Psoas muscle (tissue), 8 donors: ENCODE measurements around the gene DENND4C. TPM values are rescaled to one million over a fixed set of nuclear protein-coding genes. Genes with fewer than 3 reads are reported as not detected.
"Not testable (repeated sequence)": the region's sequence is repeated elsewhere in the genome, so short reads cannot be mapped to it uniquely, and the experiment has no call there.

ENCODE experiments used
- ATAC-seq, 4 donors: fragments of 200-7000 bp; cut with Tn5 transposase; one replicate each; pipeline ENCODE4 v1.9.1; 2020; ENCODE audit warnings: moderate library complexity in 3 of 4, mild to moderate bottlenecking in 2 of 4
- DNase-seq, 2 donors: peaks; one replicate each; pipeline ENCODE4 v3.0.0-alpha.2; 2020
- H3K27ac ChIP-seq: fragments of 200-600 bp; one replicate; pipeline ENCODE4 v1.8.0; 2022
- H3K27me3 ChIP-seq, 3 donors: fragments of 200-600 bp in 1 of 3; one replicate each; pipeline versions ENCODE4 v1.6.1 to v1.8.0; 2013 to 2022; ENCODE audit warnings: low read length in 2 of 3, mild to moderate bottlenecking in 2 of 3, moderate library complexity in 1 of 3; ENCODE audit not compliant: insufficient read depth in 3 of 3
- H3K36me3 ChIP-seq, 2 donors: fragments of 200-600 bp in 1 of 2; one replicate each; pipeline versions ENCODE4 v1.6.1 to v1.8.0; 2013 to 2022; ENCODE audit warnings: low read depth in 1 of 2, mild to moderate bottlenecking in 1 of 2, moderate library complexity in 1 of 2; ENCODE audit not compliant: insufficient read depth in 1 of 2
- H3K4me1 ChIP-seq: fragments of 200-600 bp; one replicate; pipeline ENCODE4 v1.8.0; 2022
- H3K4me3 ChIP-seq: fragments of 200-600 bp; one replicate; pipeline ENCODE4 v1.8.0; 2022; ENCODE audit warnings: mild to moderate bottlenecking
- H3K9me3 ChIP-seq: fragments of 200-600 bp; one replicate; pipeline ENCODE4 v1.8.0; 2022
- WGBS, 3 donors: extraction: QIAGEN DNeasy Blood & Tissue Kit; methylation state at CpG; one replicate each; pipeline versions ENCODE4 v1.1.6 to v1.1.7; 2013; 5-methylcytosine and 5-hydroxymethylcytosine counted together
- intact Hi-C, 2 donors: fragments of 100-400 bp; cut with DNase I; formaldehyde crosslinking; loops; one replicate each; pipeline versions ENCODE4 v1.11.0 to v1.14.2; 2022
- polyA plus RNA-seq, 3 donors: library from polyadenylated mRNA; stranded (reverse); fragments of 200-250 nt; gene quantifications; one replicate each; pipeline ENCODE4 v1.2.3, GENCODE V29; 2013
- total RNA-seq, 4 donors: library from RNA; stranded (reverse); fragmentation: NEBNext Ultra II Directional in 2 of 4; extraction: Animal tissue kit (Norgen Biotek cat#: 25700) in 2 of 4; gene quantifications; one replicate each; pipeline versions ENCODE4 v1.2.1 to v1.2.4, GENCODE V29; 2021 to 2023
- TF ChIP-seq, protein P1 (sequence below): fragments of 200-600 bp; IDR thresholded peaks from one replicate; pipeline ENCODE4 v1.8.0; 2022; ENCODE audit warnings: antibody characterized with exemption
- donor health status: healthy with polysubstance abuse.
- donor health status: DM: no; HTN: no; CAD: no; lungs with moderate emphysema.
- donor health status: Bipolar disorder and iron deficiency.
- donor health status: healthy.
- donor health status: DM: yes; HTN: yes; CAD: no.
- donor health status: DM: no; HTN: no; CAD: no.
- donor health status: DM: no; HTN: no; CAD: no.
- donor health status: DM: yes; HTN: yes; CAD: no.

DENND4C gene
- total and polyA plus RNA-seq, 7 donors: 5.6 to 16.4 (median 12.2) TPM

DNA sequence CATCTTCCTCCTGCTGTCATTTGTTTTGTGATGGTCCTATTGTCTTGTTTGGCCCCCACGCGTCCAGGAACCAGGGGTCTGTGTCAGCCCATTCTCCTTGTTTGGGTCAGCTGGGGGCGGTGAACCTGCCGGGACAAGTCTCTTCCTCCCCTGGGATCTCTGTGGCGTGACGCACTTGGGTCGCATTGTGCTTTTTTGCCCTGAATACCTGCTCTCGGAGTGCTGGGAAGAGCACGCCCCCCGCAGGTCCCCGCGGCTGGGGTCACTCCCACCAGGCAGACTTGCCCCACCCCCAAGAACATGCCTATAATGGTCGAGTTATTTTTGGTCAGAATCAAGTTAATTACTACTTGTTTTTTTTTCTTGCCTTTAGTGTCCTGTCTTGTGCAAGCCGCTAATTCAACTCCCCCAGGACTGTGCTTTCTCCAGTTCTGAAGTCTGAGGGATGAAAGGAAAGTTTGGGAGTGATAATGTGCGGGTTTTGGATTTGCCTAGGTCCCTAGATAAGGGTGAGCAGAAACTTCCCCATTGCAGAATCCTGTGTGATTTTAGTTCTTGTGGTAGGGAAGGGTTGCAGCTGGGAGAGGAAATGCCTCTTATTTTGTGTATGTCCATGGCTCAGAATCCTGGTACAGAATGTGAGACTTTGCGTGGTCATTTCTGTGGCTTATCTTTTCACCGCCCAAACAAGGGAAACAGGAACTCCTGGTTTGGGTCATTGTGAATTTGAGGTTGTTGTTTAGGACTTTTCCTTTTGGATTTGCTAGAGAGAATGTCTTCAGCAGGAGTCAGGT is 179.1 kb downstream of the DENND4C start:
- Histone ChIP-seq H3K27ac (peak overlapping the region; percentile 73), H3K36me3 (no peaks in the 10 kb centered on the region), H3K4me1 (peaks cover 4% of the 10 kb centered on the region), H3K27me3 (no peaks in the 10 kb centered on the region), H3K9me3 (no peaks in the 10 kb centered on the region), H3K4me3 (peak overlapping the region; percentile 88)
- 6 to 9% (median 7%) methylated on average over 17 of the region's 17 CpGs for WGBS, 3 donors
- TF ChIP-seq, protein P1, sequence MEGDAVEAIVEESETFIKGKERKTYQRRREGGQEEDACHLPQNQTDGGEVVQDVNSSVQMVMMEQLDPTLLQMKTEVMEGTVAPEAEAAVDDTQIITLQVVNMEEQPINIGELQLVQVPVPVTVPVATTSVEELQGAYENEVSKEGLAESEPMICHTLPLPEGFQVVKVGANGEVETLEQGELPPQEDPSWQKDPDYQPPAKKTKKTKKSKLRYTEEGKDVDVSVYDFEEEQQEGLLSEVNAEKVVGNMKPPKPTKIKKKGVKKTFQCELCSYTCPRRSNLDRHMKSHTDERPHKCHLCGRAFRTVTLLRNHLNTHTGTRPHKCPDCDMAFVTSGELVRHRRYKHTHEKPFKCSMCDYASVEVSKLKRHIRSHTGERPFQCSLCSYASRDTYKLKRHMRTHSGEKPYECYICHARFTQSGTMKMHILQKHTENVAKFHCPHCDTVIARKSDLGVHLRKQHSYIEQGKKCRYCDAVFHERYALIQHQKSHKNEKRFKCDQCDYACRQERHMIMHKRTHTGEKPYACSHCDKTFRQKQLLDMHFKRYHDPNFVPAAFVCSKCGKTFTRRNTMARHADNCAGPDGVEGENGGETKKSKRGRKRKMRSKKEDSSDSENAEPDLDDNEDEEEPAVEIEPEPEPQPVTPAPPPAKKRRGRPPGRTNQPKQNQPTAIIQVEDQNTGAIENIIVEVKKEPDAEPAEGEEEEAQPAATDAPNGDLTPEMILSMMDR: no peak
- peak in 3 of 4 donors; percentile 10 to 20 (median 15) for ATAC-seq
- peak; percentile 39 to 66 for DNase-seq
- intact Hi-C loops: no loop called here

DNA sequence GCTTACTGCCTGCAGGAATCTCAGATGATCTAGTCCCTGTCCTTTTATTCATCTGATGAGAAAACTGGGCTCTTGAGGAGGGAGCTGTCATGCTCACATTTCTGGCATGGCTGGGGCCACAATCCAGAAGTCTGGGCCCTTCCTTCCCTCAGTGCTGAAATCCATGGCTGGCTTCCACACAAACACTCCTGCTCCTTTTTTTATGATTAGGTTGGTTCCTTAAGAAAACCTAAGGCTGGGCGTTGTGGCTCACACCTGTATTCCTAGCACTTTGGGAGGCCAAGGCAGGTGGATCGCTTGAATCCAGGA is 179.7 kb downstream of the DENND4C start:
- no peaks in the 10 kb centered on the region for H3K36me3 ChIP-seq
- DNase-seq (no peak), ATAC-seq (no peak)
- TF ChIP-seq, protein P1: no peak
- peak overlapping the region; percentile 73 for H3K27ac ChIP-seq
- intact Hi-C loops: no loop called here
- peaks cover 4% of the 10 kb centered on the region for H3K4me1 ChIP-seq
- H3K4me3 ChIP-seq: peak overlapping the region; percentile 88
- 95 to 96% (median 96%) methylated on average over 2 of the region's 2 CpGs for WGBS, 3 donors
- no peaks in the 10 kb centered on the region for H3K27me3 ChIP-seq
- no peaks in the 10 kb centered on the region for H3K9me3 ChIP-seq

DNA sequence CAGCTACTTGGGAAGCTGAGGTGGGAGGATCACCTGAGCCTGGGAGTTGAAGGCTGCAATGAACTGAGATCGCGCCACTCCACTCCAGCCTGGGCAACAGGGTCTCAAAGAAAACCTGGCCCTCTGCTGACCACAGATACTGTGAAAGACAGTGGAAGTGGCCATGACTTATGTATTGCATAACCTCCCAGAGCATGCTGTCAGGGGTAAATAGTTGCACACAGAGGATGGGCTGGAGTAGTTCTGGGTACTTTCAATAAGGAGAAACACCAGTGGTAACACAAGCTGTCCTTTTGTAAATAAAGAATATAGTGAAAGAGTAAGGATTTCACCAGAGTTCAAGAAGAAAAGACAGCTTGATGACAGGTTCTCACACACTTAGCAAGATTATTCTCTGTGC is 180.1 kb downstream of the DENND4C start:
- no peak overlapping the region for H3K27ac ChIP-seq
- H3K4me1 ChIP-seq: peaks cover 4% of the 10 kb centered on the region
- TF ChIP-seq, protein P1: no peak
- H3K4me3 ChIP-seq: peak overlapping the region; percentile 88
- H3K36me3 ChIP-seq: no peaks in the 10 kb centered on the region
- no peak for DNase-seq
- no peak for ATAC-seq
- H3K9me3 ChIP-seq: no peaks in the 10 kb centered on the region
- H3K27me3 ChIP-seq: no peaks in the 10 kb centered on the region
- intact Hi-C loops: no loop called here
- 97 to 100% (median 100%) methylated on average over 2 of the region's 2 CpGs for WGBS, 3 donors

DNA sequence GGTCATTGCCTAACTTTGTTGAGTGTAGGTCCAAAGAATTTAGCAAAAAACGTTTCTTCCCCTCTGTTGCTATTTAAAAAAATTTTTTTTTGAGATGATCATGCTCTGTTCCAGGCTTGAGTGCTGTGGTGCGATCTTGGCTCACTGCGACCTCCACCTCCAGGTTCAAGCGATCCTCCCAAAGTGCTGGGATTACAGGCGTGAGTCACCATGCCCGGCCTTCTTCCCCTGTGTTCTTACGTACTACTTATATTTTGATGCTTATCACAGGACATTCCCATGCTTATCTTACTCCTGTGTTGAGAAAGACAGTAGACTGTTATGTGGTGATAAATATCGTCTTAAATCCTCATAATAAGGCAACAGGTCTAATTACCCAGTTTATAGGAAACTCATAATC is 180.8 kb downstream of the DENND4C start:
- Histone ChIP-seq H3K27ac (no peak overlapping the region), H3K36me3 (no peaks in the 10 kb centered on the region), H3K4me1 (peaks cover 4% of the 10 kb centered on the region), H3K9me3 (no peaks in the 10 kb centered on the region), H3K27me3 (no peaks in the 10 kb centered on the region), H3K4me3 (no peak overlapping the region)
- intact Hi-C loops: no loop called here
- TF ChIP-seq, protein P1: no peak
- 90 to 92% (median 91%) methylated on average over 8 of the region's 8 CpGs for WGBS, 3 donors
- ATAC-seq (no peak), DNase-seq (no peak)

DNA sequence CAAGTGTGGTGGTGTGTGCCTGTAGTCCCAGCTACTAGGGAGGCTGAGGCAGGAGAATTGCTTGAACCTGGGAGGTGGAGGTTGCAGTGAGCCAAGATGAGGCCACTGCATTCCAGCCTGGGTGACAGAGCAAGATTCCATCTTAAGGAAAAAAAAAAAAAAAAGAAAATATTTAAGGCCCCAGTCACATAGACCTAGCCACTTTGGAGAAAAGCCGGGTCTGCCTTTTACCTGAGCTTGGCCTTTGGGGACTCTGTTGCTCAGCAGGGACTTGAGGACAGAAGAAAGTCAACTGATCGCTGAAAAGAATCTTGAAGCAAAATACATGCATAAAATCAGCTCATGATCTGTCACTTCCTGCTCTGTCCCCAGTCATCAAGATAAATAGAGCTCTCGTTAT is 183.0 kb downstream of the DENND4C start:
- H3K4me1 ChIP-seq, ATAC-seq, DNase-seq, H3K36me3 ChIP-seq, intact Hi-C loops, H3K27me3 ChIP-seq, H3K4me3 ChIP-seq, H3K9me3 ChIP-seq, H3K27ac ChIP-seq: not testable (repeated sequence)
- WGBS, 3 donors: 62 to 95% (median 78%) methylated on average over 3 of the region's 3 CpGs
